Stimulated activated effector memory CD8-positive, alpha-beta T cell treated with anti-CD3 and anti-CD28 coated beads, Interleukin-12 subunit alpha, Interleukin-12 subunit beta, amount 100 ng/mL, for 72 hours (primary cell): ENCODE measurements around the gene RIN3.
A peak's percentile ranks its signal among the peaks of the same experiment; 100 is the strongest.

Experiments
- ATAC-seq: fragments of 150-1000 bp; cut with Tn5 transposase; 2 replicates; pipeline ENCODE4 v1.10.0; 2021
- DNase-seq, 2 donors: peaks; one replicate each; pipeline ENCODE4 v3.0.0; 2021 to 2022; ENCODE audit warnings: low spot score in 2 of 2
- H3K27ac Mint-ChIP-seq: one replicate; pipeline ENCODE4 v1.8.0; 2022; ENCODE audit warnings: mild to moderate bottlenecking, mixed read lengths
- H3K36me3 Mint-ChIP-seq: one replicate; pipeline ENCODE4 v1.8.0; 2022; ENCODE audit warnings: mild to moderate bottlenecking, mixed read lengths
- H3K4me1 Mint-ChIP-seq: one replicate; pipeline ENCODE4 v1.8.0; 2022; ENCODE audit warnings: mixed read lengths
- H3K4me3 Mint-ChIP-seq: one replicate; pipeline ENCODE4 v1.8.0; 2022; ENCODE audit warnings: mild to moderate bottlenecking, mixed read lengths
- H3K9me3 Mint-ChIP-seq: one replicate; pipeline ENCODE4 v1.8.0; 2022; ENCODE audit warnings: mixed read lengths

The RIN3 gene

DNA sequence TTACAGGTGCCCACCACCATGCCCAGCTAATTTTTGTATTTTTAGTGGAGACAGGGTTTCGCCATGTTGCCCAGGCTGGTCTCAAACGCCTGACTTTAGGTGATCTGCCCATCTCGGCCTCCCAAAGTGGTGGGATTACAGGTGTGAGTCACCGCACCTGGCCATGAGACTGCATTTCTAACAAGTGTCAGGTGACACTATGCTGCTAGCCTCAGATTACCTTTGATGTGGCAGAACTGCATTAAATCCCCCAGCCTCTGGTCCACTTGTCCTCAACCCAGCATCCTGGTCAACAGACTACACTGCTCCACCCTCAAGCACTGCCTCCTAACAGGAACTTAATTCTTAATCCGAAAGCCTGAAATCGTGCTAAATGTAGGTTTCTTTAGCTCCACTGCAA lies 221.8 kb downstream of the RIN3 start:
- DNase-seq (no peak), ATAC-seq (no peak)
- Mint-ChIP-seq H3K36me3 (no peaks in the 10 kb centered on the region), H3K27ac (no peak overlapping the region), H3K9me3 (no peaks in the 10 kb centered on the region), H3K4me1 (peaks cover 5% of the 10 kb centered on the region), H3K4me3 (no peak overlapping the region)

DNA sequence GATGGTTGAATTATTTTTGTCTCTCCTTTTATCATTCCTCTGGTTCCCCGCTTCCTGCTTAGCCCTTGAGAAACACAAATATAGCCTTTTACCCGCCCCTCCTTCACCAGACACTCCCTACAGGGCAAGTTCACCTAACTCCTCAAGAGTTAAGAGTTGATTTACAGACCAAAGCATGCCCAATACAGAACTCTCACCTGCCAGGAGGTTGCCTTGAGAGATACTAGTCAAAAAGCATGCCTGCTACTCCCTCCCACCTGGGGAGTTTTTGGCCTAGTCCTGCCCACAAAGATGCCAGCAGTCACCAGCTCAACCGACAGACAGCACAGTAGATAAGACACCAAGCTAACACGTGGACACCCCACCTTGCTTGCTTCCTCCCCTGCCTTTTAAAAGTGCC lies 223.6 kb downstream of the RIN3 start:
- Mint-ChIP-seq H3K27ac (no peak overlapping the region), H3K4me3 (no peak overlapping the region), H3K36me3 (no peaks in the 10 kb centered on the region), H3K4me1 (peaks cover 5% of the 10 kb centered on the region), H3K9me3 (no peaks in the 10 kb centered on the region)
- DNase-seq, result no peak
- peak; percentile 11 for ATAC-seq

DNA sequence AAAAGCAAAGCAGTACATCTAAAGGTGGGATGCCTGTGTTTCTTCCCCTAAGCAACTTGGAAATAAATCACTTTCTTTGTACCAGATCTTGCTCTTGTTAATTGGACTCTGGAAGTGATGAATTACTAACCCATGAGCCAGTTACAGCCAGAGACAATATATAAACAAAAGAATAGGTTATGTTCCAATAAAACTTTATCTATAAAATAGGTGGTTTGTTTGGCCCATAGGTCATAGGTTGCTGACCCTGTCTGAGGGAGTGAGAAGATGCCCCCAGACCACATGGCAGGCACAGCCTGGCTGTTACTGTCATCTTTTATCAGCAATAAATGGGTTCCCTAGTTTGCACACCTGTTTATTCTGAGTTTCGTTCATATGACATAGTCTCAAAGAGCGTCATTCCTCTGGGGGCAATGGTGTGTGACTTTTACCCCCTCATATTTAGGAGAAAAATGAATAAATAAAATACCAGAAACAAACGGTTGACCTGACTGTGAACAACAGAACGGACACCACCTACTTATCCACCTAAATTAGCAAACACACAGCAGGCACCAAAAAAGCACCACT lies 224.1 kb downstream of the RIN3 start:
- DNase-seq, result no peak
- Mint-ChIP-seq H3K36me3 (no peaks in the 10 kb centered on the region), H3K4me1 (peaks cover 5% of the 10 kb centered on the region), H3K4me3 (no peak overlapping the region), H3K9me3 (no peaks in the 10 kb centered on the region), H3K27ac (no peak overlapping the region)
- no peak for ATAC-seq
